ENCODE data around the gene PEAK1.
"Not testable (repeated sequence)": the region's sequence is repeated elsewhere in the genome, so short reads cannot be mapped to it uniquely, and the experiment has no call there.

The PEAK1 gene

DNA sequence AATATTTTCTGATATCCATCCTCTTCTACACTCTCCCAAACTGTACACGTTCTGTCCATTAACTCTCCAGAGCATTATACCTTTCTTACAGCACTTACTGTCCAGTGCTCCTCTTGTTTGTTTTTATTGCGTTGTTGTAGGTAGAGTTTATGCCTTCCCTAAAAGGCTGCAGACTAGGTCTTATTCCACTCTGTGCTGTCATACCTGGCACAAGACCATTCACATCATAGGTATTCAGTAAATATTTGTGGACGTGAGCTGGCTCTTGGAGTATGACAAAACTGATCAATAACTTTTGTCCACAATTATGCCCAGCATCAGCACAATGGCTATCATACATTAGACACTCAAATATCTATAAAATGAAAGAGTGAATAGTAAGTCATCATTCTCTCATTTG lies 5.2 kb upstream of the PEAK1 start:
- no peak for FAIRE-seq

DNA sequence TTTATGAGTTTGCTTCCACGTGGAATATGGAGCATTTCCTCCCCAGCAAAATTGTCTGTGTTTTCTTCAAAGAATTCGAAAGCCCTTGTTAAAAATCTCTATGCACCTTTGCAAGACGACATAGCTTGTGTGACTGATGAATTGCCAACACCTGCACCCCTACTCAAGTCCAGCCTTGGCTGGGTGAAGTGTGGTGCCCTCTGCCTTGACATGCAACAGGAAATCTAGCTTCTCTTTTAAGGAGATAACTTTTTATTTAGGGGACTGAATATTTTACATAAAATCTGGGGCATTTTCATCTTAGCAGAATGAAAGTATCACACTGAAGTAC lies 1.4 kb upstream of the PEAK1 start:
- FAIRE-seq = no peak

DNA sequence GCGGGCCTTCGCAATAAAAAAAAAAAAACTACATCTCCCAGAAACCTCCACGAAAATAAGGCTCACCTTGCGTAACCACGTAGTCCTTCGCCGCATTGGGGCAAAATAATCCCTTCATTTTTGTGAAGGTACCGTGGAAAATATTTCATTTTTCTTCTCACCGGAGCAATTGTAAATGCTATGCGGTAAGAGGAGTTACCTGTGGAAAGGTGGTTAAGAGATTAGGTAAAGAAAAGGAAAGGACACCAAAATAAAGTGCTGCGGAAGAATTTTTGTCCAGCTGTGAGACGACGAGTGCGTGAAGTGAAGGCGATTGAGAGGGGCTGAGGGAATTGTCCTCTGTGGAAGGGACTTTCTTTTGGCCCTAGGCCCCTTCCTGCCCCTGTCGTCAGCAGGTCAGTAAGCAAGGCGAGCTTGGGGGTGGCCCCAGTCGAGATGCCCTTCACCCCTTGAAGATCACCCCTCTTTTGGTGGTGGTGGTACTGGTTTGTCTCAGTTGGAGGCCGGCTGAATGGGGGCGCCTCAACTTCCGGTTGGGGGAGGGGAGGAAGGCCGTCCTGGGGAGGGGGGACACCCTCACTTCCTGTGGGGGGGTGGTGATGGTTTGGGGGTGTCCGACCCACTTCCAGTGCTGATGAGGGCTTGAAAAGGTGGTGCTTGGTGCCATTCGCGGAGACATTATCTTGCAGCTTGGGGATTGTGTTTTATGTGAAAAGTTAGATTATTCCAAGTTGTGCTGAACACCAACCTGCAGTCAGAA lies 886 bp upstream of the PEAK1 start, which contains the start of gene HMG20A:
Gene HMG20A (plus strand): TSS at position 279 of the 760 bp plus-strand sequence. CDS start 37,520 bp downstream, outside the sequence.
- FAIRE-seq = peak; percentile 49

DNA sequence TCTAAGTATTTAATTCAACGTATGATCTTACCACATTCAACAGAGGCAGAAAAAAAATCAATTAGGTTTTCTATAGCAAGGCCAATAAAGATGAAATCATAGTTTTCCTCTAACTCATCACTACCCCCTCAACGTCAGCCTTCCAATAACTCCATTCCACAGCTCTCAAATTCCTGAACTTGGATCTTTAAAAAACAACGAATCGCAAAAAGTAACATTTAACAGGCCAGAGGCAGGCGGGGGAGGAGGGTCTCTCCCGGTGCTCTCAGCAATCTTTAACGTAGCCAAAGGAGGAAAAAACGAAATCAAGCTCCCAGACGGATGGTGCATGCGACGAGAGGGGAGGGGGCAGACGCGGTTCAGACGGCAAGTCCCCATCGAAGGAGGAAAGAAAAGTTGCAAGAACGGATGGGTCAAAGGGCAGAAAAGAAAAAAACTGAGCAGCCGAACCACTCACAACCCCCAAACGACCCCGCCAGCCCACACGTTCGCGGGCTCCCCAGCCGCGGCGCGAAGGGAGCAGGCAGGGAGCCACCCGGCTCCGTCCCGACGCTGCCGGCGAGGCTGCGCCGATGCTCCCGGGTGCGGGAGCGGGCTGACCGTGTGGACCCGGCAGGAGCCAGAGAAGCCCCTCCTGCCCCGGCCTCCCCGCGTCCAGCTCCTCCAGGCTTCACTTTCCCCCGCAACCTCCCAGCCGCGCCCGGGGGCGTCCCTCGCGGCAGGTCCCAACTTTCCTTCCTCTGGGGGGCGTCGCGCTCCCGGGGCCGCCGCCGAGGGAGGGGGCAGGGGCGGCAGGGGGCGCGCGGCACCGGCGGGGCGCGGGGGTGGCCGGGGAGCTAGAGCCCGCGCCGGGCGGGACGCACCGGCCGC lies 703 bp downstream of the PEAK1 start:
- FAIRE-seq = no peak

DNA sequence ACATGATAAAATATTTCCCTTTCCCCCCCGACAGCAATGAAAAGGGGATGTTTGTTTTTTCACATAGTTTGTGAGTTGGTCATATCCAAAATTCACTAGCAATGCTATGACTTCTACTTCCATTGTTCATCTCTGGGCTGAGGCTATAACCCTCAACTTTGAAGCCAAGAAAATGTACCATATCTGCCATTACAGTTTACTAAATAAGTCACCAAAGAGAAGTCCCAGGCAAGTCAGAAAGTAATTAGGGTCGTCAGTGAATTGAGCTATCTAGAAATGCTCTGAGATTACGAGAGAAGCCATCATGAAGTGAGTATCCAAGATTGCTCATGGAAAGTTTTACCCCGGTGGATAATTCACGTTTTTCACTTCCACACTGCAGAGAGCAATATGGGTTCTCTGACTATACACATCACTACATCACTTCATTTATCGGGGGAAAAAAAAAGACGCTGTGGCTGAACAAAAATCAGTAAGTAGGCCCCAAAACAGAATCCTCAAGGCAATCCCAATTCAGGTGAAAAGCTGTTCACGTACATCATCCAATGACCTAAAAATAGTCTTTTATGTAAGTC lies 1.4 kb downstream of the PEAK1 start:
- no peak for FAIRE-seq

DNA sequence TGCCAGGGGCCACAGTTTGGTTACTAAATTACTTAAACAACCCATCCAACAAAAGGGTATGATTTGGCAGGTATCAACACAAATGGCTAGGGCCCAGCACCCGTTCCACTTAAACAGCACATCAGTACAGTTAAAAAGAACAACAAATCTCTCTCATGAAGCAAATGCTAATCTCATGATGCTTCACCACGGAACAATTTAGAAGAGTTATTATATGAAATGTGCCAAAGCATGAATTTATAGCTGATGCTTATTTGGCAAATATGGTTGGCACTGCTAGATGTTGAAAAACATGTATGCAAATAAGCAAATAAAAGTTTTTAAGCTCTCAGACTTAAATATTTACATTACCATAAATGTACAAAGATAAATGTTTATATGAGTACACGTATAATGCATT lies 2.3 kb downstream of the PEAK1 start:
- no peak for FAIRE-seq

DNA sequence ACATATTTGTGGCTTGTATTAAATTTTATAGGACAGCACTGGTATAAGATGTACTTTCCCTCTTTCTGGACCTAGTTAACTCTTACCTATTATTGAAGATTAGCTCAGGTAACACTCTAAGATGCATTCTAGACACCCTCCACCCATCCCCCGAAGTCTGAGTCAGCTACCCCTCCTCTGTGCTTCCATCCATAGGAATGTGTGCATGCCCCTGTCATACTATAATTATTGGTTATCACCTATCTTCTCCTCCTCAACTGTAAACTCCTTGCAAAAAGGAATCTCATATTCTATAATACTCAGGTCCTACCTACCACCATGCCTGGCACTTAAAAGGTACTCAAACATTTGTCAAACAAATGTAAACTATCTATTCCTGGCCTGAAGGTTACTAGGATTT lies 3.0 kb downstream of the PEAK1 start:
- no peak for FAIRE-seq

DNA sequence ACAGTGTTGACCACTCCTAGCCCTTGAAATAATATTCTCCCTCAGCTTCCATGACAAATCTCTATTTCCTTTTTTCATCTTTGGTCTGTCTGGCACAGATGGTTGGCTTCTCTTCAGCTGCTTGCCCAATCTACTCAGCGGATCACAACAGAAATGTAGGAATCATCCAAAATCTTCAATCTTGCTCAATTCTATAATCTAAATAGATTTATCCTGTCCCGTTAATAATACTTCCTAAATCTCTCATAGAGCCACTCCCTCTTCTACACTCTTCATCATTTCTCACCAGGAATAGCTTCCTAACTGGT lies 3.8 kb downstream of the PEAK1 start:
- FAIRE-seq = no peak

DNA sequence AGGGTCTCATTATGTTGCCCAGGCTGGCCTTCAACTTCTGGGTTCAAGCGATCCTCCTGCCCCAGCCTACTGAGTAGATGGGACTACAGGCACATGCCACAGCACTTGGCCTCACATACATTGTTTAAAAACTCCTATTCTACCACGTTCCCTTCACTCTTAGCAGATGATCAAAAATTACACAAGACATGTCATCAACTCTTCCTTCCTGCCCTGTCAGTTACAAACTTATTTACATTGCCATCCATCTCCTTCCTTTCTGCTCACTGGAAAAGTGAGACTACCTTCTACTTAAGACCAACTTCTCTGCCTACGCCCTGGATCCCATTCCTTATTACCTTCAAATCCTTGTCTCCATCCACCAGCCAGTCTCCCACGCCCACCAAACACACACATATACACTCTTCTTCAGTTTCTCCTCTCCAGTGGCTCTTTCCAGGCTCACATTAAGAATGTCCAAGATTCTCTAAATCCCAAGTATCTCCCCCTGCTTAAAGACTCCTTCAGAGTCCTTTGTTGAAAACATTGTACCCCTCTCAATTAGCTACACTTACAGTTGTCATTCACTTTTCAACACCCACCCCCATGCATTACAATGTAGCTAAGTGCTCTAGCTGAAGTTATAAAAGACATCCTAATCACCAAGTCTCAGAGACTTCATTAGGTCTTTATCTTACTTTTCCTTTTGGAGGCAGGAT lies 4.3 kb downstream of the PEAK1 start:
- no peak for FAIRE-seq

DNA sequence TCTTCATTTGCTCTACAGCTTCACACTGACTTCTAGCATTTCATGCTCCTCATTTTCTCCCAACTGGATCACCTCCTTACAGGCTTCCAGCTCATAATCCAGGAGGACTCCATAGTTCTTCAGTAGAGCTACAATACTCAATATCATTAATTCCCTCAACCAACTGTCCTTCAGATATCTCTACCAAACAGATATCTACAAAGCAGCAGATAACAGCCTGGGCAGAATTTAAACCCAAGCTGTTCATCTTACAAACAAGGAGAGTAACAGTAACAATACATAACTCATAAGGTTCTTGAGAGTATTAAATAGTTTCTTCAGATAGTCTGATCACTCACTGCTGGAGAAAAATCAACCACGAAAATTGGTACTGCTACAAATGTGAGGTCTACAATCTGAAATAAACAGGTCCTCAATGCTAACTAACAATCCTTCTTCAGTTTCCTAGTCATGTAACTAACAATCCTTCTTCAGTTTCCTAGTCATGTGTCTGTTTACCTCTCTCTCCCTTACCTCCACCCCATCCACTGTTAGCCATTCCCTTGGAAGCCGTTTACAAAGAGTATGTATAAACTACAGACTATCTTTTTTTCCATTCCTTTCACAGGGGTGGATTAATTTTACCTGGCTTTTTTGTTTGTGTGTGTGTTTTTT lies 5.0 kb downstream of the PEAK1 start:
- no peak for FAIRE-seq

DNA sequence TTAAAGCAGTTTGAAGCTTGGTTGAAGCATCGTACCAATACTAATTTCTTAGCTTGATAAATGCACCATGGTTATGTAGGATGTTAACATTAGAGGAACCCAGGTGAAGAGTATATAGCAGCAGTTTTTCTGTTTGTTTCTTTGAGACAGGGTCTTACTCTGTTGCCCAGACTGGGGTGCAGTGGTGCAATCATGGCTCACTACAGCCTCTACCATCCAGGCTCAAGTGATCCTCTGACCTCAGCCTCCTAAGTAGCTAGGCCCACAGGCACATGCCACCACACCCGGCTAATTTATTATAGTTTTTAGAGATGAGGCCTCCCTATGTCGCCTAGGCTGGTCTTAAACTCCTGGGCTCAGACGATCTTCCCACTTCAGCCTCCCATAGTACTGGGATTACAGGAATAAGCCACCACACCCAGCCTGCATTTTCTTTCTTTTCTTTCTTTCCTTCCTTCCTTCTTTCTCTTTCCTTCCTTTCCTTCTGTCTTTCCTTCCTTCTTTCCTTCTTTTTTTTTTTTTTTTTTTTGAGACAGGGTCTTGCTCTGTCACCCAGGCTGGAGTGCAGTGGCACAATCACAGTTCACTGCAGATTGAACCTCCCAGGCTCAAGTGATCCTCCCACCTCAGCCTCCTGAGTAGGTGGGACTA lies 6.1 kb downstream of the PEAK1 start:
- FAIRE-seq = no peak

DNA sequence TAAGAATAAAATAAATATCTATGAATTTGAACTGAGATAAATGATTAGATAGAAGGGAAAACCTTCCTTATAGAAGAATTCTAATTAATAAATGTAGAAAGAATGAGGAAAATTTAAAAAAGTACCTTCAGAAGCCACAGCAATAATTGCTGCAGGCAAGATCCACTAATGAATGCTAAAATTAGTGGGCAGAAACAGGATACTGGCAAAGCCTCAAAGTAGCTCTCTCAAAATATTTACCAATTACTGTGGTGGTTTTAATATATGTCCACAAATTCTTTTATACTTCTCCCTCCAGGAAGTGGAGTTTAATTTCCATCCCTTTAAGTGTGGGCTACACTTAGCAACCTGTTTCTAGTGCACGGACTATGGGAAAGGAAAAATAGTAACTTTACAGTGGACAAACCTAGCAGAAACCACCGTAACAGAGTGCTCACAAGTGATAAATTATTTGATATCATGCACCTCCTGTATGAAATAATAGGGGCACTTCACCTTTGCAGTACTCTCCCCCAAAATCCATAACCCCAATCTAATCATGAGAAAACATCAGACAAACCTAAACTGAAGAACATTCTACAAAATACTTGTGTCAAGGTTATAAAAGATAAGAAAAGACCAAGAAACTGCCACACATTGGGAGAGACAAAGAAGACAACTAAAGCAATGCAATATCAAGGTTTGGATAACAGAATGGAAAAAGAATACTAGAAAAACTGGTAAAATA lies 6.8 kb downstream of the PEAK1 start:
- FAIRE-seq = no peak

DNA sequence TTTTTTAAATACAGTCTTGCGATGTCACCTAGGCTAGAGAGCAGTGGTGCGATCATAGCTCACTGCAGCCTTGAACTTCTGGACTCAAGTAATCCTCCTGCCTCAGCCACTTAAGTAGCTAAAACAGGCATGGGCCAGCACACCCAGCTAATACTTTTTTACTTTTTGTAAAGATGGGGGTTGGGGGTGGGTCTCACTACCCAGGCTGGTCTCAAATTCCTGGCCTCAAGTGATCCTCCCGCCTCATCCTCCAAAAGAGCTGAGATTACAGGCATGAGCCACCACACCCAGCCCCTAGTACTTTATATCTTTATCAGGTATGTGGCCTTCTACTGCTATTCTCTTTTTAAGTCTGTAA lies 8.3 kb downstream of the PEAK1 start:
- no peak for FAIRE-seq

DNA sequence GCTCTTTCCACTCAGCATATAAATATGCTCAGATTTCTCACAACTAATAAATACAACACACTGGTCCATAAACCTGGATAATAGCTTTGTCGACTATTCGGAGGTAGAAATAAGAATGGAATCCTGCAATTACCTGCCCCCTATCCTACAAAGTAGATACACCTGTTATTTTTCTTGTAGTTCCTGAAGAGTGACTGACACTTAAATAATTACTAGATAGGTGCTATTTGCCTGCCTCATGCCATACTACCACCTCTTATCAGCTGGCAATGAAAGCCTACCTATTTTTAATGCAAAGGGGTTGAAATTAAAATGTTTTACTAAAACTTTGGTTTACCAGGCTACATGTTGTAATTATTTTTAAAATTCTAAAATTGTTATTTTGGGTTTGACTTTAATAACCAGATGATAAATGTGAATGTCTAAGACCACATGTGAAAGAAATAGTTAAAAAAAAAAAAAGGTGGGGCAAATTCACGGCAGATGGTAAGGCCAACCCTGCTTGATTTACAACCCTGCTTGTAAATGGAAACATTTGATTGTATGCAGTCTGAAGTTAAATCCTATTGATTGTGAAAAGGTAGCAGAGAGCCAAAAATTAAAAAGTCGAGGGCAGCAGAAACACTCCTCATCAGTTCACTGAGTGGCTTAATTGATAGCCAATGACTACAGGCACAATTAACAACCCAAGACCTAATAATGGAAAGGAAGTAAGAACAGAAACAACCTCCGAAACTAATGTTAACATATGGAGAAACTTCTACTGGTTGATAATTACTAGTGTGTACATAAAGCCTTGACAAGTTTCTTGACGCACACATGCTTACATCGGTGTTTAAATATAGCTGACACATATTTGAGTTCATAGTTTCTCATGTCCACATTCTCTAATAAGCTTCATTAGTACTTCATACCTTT lies 8.9 kb downstream of the PEAK1 start:
- peak; percentile 13 for FAIRE-seq

DNA sequence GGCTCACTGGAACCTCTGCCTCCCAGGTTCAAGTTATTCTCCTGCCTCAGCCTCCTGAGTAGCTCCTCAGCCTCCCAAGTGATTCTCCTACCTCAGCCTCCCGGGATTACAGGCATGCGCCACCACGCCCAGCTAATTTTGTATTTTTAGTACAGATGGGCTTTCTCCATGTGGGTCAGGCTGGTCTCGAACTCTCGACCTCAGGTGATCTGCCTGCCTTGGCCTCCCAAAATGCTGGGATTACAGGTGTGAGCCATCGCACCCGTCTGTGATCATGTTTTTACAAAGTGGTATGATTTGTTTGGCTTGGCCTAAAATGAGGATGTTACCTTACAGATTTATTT lies 9.8 kb downstream of the PEAK1 start:
- not testable (repeated sequence) for FAIRE-seq

DNA sequence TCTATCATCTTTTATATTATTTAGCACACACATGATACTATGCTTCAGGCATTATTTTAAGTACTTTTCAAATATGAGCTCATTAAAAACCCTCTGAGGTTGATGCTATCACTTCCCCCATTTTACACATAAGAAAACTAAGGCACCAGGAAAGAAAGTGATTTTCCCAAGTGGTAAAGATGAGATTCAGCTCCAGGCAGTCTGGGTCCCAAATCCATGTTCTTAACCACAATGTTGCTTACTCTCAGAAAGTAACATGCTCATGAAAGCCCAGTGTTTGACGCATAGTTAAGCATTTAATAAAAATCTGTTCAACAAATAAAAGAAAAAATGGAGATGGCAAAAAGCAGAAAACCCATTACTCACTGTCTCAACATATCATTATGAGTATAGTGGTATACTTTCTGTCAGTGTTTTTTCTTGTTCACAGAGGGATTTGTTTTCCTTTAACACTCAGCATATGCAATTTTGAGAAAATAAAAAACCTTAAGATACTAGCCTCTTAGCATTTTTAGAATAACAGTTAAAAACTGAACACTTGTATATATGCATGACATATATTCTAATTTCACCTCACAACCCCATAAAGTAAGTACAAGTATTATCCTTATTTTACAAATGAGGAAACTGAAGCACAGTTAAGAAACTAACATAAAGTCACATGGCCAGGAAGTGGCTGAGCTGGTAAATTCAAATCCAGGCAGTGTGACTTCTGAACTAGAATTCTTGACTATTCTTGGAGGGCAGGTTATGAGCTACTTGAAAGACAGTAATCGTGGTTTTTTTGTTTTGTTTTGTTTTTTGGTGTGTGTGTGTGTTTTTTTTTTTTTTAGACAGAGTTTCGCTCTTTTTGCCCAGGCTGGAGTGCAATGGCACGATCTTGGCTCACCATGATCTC lies 10.4 kb downstream of the PEAK1 start:
- peak; percentile 56 for FAIRE-seq

DNA sequence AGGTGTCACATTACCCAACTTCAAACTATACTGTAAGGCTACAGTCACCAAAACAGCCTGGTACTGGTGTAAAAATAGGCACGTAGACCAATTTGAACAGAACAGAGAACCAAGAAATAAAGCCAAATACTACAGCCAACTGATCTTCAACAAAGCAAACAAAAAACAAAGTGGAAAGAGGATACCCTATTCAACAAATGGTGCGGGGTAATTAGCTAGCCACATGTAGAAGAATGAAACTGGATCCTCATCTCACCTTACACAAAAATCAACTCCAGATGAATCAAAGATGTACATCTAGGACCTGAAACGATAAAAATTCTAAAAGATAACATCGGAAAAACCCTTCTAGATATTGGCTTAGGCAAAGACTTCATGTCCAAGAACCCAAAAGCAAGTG lies 13.1 kb downstream of the PEAK1 start:
- no peak for FAIRE-seq

DNA sequence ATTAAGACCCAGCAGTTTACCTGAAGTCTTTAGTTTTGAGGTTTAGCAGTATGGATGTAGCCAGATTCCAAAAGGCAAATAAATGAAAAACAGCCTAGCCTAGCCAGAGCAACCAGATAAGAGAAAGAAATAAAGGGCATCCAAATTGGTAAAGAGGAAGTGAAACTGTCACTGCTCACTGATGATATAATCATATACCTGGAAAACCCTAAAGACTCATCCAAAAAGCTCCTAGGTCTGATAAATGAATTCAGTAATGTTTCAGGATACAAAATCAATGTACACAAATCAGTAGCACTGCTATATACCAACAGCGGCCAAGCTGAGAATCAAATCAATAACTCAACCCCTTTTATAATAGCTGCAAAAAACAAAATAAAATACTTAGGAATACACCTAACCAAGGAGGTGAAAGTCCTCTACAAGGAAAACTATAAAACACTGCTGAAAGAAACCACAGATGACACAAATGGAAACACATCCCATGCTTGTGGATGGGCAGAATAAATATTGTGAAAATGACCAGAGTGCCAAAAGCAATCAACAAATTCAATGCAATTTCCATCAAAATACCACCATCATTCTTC lies 13.6 kb downstream of the PEAK1 start:
- not testable (repeated sequence) for FAIRE-seq

DNA sequence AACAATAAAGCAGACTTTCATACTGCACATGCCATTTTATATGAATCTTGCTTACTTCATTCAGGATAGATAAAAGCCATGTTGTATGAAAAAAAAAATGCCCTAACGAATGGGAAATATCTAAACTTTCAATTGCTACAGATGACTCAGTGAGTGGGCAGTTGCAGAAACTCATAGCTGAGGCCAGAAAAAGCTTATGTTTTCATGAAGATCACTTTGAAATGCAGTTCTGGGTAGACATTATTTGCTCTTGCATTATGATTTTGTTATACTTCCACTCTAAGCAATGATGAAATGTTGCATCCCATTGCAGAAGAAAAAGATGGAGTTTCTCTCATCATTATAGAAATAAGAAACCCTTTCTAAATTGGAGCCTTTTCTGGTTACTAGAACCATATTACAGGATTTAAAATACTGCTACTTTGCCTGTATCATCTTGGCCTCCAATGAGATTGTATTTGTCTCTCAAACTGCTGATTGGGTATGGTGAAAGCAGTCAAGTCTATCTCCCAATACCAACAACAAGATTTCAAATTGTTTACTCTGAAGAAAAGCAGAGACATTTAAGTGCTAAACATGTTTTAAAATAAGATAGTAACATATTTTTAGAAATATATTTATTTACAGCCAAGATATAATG lies 17.0 kb downstream of the PEAK1 start:
- FAIRE-seq = no peak

Measured in islet of Langerhans (tissue), 1 donor.